Activated CD4-positive, alpha-beta T cell treated with anti-CD3 and anti-CD28 coated beads, Interleukin-2, amount 50 U/mL, for 16 hours (primary cell): ENCODE data around the gene TEKT2.

ENCODE experiments used
- DNase-seq: peaks from one replicate; pipeline ENCODE4 v3.0.0-alpha.2; 2020

The TEKT2 gene

DNA sequence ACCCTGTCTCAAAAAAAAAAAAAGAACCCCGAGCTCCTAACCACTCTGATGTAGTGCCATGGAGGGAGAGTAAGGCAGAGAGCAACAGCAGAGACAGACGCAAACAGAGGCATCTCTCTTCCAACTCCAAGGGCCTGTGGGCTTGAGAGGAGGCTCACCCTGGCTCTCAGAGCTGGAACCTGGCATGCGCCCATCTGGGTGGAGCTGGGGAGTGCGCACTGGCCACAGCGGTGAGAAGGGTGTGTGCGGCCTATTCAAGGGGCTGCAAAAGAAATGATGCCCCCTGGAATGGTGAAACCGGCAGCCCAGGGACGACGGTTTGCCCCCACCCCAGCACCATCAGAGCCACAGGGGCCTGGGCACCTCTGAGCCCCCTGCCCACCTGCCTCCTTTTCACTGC is 23.5 kb downstream of the TEKT2 start:
- no peak for DNase-seq

DNA sequence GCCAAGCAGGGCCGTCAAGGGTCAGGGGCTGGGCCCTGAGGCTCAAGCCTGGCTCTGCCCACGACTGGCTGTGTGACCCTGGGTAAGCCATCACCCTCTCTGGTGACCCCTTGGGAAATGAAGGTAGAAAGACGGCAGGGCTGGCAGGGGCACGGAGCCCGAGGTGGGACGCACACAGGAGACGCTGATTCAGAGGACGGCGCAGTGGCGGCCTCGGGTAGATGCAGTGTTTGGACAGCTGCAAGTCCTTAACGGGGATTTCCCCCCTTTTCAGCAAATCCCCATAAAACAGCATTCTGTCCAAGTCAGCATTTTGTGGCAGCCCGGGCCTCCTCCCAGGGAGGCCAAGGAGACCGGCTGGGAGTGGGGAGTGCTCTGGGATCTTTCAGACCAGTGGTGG is 24.4 kb downstream of the TEKT2 start:
- no peak for DNase-seq

- peak; percentile 25 for DNase-seq
Measured at GRCh38 chr1:36109041-36109679, 25.3 kb downstream of the TEKT2 start.

GRCh38 chr1:36111151-36111550 is 27.3 kb downstream of the TEKT2 start:
- DNase-seq = no peak

DNA sequence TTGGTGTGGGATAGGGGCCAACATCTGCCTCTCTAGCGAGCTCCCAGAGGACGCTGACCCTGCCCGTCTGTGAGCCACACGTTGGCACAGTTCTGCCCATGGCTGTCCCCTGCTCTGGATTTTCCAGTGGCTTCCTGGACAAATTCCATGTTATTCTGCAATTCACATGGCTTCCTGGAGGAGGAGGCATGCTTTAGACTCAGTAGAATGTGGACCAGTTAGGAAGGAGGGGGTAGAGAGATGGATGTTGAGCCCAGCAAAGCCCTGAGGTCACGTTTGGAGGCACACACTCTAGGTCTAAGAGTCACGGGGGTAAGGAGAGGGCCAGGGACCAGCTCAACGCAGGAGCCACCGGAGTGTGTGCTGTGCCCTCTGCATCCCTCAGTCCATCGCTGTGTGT is 28.9 kb downstream of the TEKT2 start:
- no peak for DNase-seq

GRCh38 chr1:36114371-36114770 is 30.5 kb downstream of the TEKT2 start:
- no peak for DNase-seq

- DNase-seq = no peak
Measured at GRCh38 chr1:36115200-36115669, 31.3 kb downstream of the TEKT2 start.

- DNase-seq = no peak
Measured at GRCh38 chr1:36115931-36116330, 32.0 kb downstream of the TEKT2 start.

GRCh38 chr1:36116901-36117300 is 33.0 kb downstream of the TEKT2 start:
- DNase-seq = no peak

- no peak for DNase-seq
Measured at GRCh38 chr1:36118447-36119204, 34.7 kb downstream of the TEKT2 start.

- no peak for DNase-seq
Measured at GRCh38 chr1:36119456-36119855, 35.6 kb downstream of the TEKT2 start.

DNA sequence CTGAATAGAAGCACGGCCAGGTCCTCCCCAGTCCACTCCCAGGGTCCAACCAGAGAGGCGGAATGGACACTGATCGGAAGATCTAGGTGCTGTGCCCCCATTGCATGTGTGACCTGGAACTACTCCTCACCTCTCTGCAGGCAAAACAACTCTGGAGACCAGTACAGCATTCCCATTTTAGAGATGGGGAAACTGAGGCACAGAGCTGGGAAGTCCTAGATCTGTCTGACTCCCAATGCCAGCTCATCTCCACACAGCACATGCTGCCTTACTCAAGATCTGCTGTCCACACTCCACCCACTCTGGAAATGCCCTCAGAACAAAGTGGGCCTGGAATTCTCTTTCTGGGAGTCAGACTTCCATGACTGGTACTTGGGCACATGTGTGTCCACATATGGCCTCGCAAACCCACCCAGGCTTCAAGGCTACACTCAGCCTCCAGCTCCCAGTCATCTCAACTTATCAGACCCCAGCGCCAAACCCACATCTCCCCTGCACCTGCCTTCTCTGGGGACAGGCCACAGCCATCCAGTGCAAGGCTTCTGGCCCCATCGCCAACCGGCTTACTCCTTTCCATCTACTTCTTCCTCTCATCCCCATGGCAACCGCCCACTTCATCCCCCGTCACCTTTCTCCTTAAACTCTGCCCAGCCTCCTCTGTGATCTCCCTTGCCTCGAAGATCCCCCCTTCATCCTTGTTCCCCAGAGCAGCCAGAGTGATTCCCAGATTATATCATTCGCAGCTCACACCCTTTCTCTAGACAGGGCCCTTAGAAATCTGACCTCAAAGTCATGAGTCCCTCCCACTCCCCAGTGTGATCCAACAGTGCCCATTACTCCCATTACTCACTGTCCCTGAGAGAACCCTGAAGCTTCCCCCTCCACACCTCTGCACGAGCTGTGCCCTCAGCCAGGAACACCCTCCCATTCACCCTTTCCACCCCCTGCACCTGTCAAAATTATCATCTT is 38.5 kb downstream of the TEKT2 start:
- no peak for DNase-seq

- DNase-seq = no peak
Measured at GRCh38 chr1:36123356-36123755, 39.5 kb downstream of the TEKT2 start.

GRCh38 chr1:36124404-36125128 is 40.7 kb downstream of the TEKT2 start:
- DNase-seq = no peak

DNA sequence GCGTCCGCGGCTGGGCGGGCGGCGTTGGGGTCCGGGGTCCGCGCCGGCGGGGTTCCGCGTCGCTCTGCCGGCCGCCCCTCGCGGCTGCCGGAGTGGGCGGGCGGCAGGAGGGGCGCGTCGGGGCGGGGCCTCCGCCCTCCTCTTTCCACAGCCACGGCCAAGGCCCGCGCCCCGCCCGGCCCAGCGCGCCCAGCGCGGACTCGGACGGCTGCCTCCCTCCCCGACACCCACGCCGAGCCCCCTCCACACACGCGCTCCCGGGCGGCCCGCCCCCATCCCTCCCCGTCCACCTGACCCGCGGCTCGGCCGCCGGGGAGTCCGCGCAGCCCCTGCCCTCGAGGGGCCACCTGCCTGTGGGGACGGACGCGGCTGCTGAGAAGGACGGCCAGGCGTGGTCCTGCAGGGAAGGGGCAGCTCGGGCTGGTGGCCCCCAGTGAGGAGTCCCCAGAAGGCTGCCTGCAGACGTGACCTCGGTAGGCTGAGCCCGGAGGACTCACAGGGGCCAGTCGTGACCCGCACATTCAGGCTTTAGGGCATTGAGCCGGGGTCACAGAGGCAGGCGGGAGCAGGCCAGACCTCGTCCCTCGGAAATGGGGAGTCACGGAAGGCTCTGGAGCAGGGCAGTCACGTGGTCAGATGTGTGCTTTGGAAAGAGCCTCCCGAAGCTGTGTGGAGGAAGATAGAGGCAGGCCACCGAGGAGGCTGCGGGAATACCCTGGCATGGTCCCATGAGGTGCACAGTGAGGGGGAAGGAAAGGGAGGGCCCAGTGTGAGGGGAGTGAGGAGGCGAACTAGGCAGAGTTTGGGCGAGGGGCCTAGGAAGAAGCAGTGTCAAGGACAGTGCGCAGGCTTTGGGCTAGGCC is 41.5 kb downstream of the TEKT2 start, which contains the start of gene COL8A2:
TSS of gene COL8A2 (minus strand) at position 94 of the 863 bp plus-strand sequence. CDS start 24,980 bp downstream, outside the sequence.
- DNase-seq = no peak

- no peak for DNase-seq
Measured at GRCh38 chr1:36126005-36126716, 42.3 kb downstream of the TEKT2 start.

GRCh38 chr1:36126797-36127500 is 43.1 kb downstream of the TEKT2 start:
- DNase-seq = no peak

- no peak for DNase-seq
Measured at GRCh38 chr1:36128126-36128904, 44.4 kb downstream of the TEKT2 start.

DNA sequence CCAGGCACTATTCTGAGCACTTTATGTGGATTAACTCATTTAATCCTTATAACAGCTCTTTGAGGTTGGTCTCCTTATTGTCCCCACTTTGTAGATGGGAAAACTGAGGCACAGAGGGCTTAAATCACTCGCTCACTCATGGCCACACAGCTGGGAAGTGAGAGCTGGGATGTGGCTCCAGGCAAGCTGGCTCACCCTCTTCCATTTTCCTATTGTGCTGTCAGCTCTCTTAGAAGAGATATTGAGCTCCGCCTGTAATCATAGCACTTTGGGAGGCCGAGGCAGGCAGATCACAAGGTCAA is 45.0 kb downstream of the TEKT2 start:
- no peak for DNase-seq

- DNase-seq = no peak
Measured at GRCh38 chr1:36132029-36132428, 48.1 kb downstream of the TEKT2 start.
